ENCODE measurements around the gene CALML5.

Gene CALML5

GRCh38 chr10:5532618-5533097, 33.3 kb upstream of the CALML5 start:
- DNase-seq, result no peak

GRCh38 chr10:5532307-5532605, 32.9 kb upstream of the CALML5 start:
- DNase-seq, result no peak

GRCh38 chr10:5531558-5532306, 32.4 kb upstream of the CALML5 start:
- DNase-seq, result no peak

- no peak for DNase-seq
Observed at GRCh38 chr10:5530846-5531557, 31.6 kb upstream of the CALML5 start.

GRCh38 chr10:5530412-5530806, 31.0 kb upstream of the CALML5 start:
- no peak for DNase-seq

- no peak for DNase-seq
Observed at GRCh38 chr10:5529702-5530411, 30.5 kb upstream of the CALML5 start.

- no peak for DNase-seq
Observed at GRCh38 chr10:5528989-5529701, 29.8 kb upstream of the CALML5 start.

- no peak for DNase-seq
Observed at GRCh38 chr10:5527332-5528200, 28.2 kb upstream of the CALML5 start.

- no peak for DNase-seq
Observed at GRCh38 chr10:5526691-5527331, 27.4 kb upstream of the CALML5 start.

GRCh38 chr10:5525561-5526341, 26.4 kb upstream of the CALML5 start:
- no peak for DNase-seq

- DNase-seq, result no peak
Observed at GRCh38 chr10:5524641-5525560, 25.5 kb upstream of the CALML5 start, which contains the start of gene CALML3. Gene CALML3, plus strand, starts transcription at chr10:5524961. Its CDS starts 125 bp downstream, at chr10:5525086.

- DNase-seq, result no peak
Observed at GRCh38 chr10:5523796-5524574, 24.6 kb upstream of the CALML5 start.

GRCh38 chr10:5522913-5523560, 23.7 kb upstream of the CALML5 start:
- no peak for DNase-seq

- DNase-seq, result no peak
Observed at GRCh38 chr10:5519054-5519453, 19.7 kb upstream of the CALML5 start.

- DNase-seq, result no peak
Observed at GRCh38 chr10:5518143-5518542, 18.8 kb upstream of the CALML5 start.

- DNase-seq, result no peak
Observed at GRCh38 chr10:5517546-5517945, 18.2 kb upstream of the CALML5 start.

GRCh38 chr10:5515948-5516761, 16.8 kb upstream of the CALML5 start:
- DNase-seq, result no peak
